CD4-positive, alpha-beta T cell treated with Interleukin-12 subunit alpha and Interleukin-12 subunit beta, for 1 hour (primary cell): ENCODE measurements around the gene OPTN.
A peak's percentile ranks its signal among the peaks of the same experiment; 100 is the strongest.
"Not testable (repeated sequence)": the region's sequence is repeated elsewhere in the genome, so short reads cannot be mapped to it uniquely, and the experiment has no call there.

Experiments
- DNase-seq: peaks from one replicate; pipeline ENCODE4 v3.0.0-alpha.2; 2020

The OPTN gene

GRCh38 chr10:13136651-13137050, 36.7 kb downstream of the OPTN start:
- DNase-seq, result no peak

GRCh38 chr10:13139150-13139549, 39.2 kb downstream of the OPTN start:
- no peak for DNase-seq

- no peak for DNase-seq
Observed at GRCh38 chr10:13139676-13140075, 39.7 kb downstream of the OPTN start.

GRCh38 chr10:13140627-13141190, 40.7 kb downstream of the OPTN start:
- no peak for DNase-seq

- no peak for DNase-seq
Observed at GRCh38 chr10:13143766-13144165, 43.8 kb downstream of the OPTN start.

GRCh38 chr10:13144814-13145213, 44.9 kb downstream of the OPTN start:
- no peak for DNase-seq

- DNase-seq, result no peak
Observed at GRCh38 chr10:13146379-13146778, 46.4 kb downstream of the OPTN start.

GRCh38 chr10:13147161-13147560, 47.2 kb downstream of the OPTN start:
- no peak for DNase-seq

GRCh38 chr10:13152296-13152695, 52.3 kb downstream of the OPTN start:
- no peak for DNase-seq

- DNase-seq, result not testable (repeated sequence)
Observed at GRCh38 chr10:13155860-13156259, 55.9 kb downstream of the OPTN start.

- peak; percentile 21 for DNase-seq
Observed at GRCh38 chr10:13158401-13158800, 58.4 kb downstream of the OPTN start.

- DNase-seq, result peak; percentile 98
Observed at GRCh38 chr10:13160934-13161856, 61.2 kb downstream of the OPTN start, which contains the start of gene MCM10. Gene MCM10, plus strand, starts transcription at chr10:13161558. Its CDS starts 2,645 bp downstream, at chr10:13164203.

GRCh38 chr10:13161857-13162271, 61.9 kb downstream of the OPTN start:
- no peak for DNase-seq

GRCh38 chr10:13163859-13164258, 63.9 kb downstream of the OPTN start:
- DNase-seq, result no peak

- DNase-seq, result peak; percentile 7
Observed at GRCh38 chr10:13165177-13165576, 65.2 kb downstream of the OPTN start.

- no peak for DNase-seq
Observed at GRCh38 chr10:13167568-13167967, 67.6 kb downstream of the OPTN start.

GRCh38 chr10:13168781-13169180, 68.8 kb downstream of the OPTN start:
- no peak for DNase-seq

- DNase-seq, result no peak
Observed at GRCh38 chr10:13173616-13174015, 73.7 kb downstream of the OPTN start.

GRCh38 chr10:13180788-13181187, 80.8 kb downstream of the OPTN start:
- no peak for DNase-seq

- no peak for DNase-seq
Observed at GRCh38 chr10:13182424-13182823, 82.5 kb downstream of the OPTN start.

- no peak for DNase-seq
Observed at GRCh38 chr10:13183625-13184024, 83.7 kb downstream of the OPTN start.

GRCh38 chr10:13184276-13184675, 84.3 kb downstream of the OPTN start:
- no peak for DNase-seq

GRCh38 chr10:13184730-13185514, 85.0 kb downstream of the OPTN start:
- no peak for DNase-seq
